ENCODE data around the gene ABCC1.

DNA sequence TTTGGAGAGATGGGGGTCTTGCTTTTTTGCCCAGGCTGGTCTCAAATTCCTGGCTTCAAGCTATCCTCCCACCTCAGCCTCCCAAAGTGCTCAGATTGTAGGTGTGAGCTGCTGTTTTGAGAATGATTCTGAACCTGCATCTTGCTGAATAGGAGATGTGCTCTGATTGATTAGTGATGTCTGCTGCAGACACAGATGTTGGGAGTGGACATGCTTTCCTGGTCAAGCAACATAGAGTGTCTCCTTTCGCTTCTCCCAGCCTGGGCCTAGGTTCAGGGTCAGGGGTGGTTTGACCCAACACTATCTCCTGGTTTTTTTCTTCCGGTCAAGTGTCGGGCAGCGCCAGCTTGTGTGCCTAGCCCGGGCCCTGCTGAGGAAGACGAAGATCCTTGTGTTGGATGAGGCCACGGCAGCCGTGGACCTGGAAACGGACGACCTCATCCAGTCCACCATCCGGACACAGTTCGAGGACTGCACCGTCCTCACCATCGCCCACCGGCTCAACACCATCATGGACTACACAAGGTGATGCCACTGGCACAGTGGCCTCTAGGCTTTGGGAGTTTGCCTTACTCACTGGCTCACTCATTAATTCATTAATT lies 188.7 kb downstream of the ABCC1 start:
- TF ChIP-seq EZH2 (IDR thresholded peaks at IDR 0.05; ENCODE audit: borderline replicate concordance), result no peak
- no peak for TF ChIP-seq EZH2phosphoT487 (IDR thresholded peaks at IDR 0.05; ENCODE audit: low read depth, severe bottlenecking, unreplicated experiment)
